Measurements from ENCODE around the gene GHR.

DNA sequence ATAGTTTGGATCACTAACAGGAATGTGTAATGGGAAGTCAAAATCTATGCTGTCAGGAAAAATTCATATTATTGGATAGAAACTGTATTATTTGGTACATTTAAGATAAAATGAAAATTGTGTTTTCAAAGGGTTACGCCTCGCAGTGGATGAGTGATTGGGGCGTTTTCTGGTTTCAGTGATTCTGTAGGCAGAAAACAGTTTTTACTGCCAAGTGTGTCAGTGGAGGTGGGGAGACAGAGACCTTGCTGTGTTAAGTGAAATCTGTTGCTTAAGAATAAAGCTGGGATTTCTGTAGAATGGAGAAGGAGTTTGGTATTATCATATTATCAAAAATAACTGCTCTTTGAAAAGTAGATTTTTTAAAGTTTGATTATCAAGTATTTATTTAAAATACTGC lies 69.7 kb downstream of the GHR start:
- TF ChIP-seq POLR2A (IDR thresholded peaks at IDR 0.05) (no peak), EP300 (IDR thresholded peaks at IDR 0.05; ENCODE audit: low read depth) (no peak)
- TF ChIP-seq, protein P1, sequence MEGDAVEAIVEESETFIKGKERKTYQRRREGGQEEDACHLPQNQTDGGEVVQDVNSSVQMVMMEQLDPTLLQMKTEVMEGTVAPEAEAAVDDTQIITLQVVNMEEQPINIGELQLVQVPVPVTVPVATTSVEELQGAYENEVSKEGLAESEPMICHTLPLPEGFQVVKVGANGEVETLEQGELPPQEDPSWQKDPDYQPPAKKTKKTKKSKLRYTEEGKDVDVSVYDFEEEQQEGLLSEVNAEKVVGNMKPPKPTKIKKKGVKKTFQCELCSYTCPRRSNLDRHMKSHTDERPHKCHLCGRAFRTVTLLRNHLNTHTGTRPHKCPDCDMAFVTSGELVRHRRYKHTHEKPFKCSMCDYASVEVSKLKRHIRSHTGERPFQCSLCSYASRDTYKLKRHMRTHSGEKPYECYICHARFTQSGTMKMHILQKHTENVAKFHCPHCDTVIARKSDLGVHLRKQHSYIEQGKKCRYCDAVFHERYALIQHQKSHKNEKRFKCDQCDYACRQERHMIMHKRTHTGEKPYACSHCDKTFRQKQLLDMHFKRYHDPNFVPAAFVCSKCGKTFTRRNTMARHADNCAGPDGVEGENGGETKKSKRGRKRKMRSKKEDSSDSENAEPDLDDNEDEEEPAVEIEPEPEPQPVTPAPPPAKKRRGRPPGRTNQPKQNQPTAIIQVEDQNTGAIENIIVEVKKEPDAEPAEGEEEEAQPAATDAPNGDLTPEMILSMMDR (IDR thresholded peaks at IDR 0.05): no peak
